Panc1 (cell line): ENCODE results near the gene ADAMTS14.

ENCODE experiments used
- POLR2AphosphoS5 ChIP-seq: IDR thresholded peaks from 2 replicates; pipeline ENCODE4 v1.6.1; 2012; ENCODE audit warnings: mild to moderate bottlenecking, low read depth, low read length, moderate library complexity
- TCF7L2 ChIP-seq: IDR thresholded peaks from 2 replicates; pipeline ENCODE4 v1.6.1; 2011; ENCODE audit warnings: mild to moderate bottlenecking, low read depth, low read length, inconsistent platforms
- TF ChIP-seq, protein P1 (sequence below): fragments of 450-650 bp; IDR thresholded peaks from 2 replicates; pipeline ENCODE4 v1.5.1; 2017; ENCODE audit warnings: mild to moderate bottlenecking

DNA sequence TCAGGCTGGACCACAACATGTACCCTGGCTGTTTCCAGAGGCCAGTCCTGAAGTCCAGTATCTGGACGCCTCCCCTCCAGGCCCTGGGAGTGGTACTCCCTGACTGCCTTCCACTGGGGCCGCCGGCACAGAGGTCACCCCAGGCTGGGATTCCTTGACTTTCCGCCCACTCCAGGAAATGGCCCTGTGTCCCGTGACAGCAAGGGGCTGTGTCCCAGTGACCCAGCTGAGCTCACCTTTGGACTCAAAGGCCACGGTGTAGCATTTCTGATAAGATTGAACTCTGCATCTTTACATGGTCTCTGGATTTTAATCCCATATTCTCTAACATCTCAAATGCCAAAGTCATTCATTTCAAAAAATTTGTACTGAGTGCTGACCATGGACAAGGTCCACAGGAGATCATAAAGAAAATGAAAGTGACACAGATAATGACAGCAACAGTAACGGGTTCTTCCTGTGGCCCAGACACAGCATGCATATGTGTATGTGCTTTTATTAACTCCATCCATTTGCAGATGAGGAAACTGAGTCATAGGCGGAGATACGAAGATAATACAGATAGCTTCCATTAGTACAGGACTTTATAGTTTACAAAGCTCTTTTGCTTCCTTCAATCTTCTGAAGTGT is 5.4 kb downstream of the ADAMTS14 start:
- TF ChIP-seq TCF7L2 = no peak
- TF ChIP-seq, protein P1, sequence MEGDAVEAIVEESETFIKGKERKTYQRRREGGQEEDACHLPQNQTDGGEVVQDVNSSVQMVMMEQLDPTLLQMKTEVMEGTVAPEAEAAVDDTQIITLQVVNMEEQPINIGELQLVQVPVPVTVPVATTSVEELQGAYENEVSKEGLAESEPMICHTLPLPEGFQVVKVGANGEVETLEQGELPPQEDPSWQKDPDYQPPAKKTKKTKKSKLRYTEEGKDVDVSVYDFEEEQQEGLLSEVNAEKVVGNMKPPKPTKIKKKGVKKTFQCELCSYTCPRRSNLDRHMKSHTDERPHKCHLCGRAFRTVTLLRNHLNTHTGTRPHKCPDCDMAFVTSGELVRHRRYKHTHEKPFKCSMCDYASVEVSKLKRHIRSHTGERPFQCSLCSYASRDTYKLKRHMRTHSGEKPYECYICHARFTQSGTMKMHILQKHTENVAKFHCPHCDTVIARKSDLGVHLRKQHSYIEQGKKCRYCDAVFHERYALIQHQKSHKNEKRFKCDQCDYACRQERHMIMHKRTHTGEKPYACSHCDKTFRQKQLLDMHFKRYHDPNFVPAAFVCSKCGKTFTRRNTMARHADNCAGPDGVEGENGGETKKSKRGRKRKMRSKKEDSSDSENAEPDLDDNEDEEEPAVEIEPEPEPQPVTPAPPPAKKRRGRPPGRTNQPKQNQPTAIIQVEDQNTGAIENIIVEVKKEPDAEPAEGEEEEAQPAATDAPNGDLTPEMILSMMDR = no peak
- no peak for TF ChIP-seq POLR2AphosphoS5
